ENCODE results near the gene RAD18. TPM values are rescaled to one million over a fixed set of nuclear protein-coding genes. Genes with fewer than 3 reads are reported as not detected.

The RAD18 gene
- total RNA-seq, 1 donor from 2014 or later: 24.0 TPM

DNA sequence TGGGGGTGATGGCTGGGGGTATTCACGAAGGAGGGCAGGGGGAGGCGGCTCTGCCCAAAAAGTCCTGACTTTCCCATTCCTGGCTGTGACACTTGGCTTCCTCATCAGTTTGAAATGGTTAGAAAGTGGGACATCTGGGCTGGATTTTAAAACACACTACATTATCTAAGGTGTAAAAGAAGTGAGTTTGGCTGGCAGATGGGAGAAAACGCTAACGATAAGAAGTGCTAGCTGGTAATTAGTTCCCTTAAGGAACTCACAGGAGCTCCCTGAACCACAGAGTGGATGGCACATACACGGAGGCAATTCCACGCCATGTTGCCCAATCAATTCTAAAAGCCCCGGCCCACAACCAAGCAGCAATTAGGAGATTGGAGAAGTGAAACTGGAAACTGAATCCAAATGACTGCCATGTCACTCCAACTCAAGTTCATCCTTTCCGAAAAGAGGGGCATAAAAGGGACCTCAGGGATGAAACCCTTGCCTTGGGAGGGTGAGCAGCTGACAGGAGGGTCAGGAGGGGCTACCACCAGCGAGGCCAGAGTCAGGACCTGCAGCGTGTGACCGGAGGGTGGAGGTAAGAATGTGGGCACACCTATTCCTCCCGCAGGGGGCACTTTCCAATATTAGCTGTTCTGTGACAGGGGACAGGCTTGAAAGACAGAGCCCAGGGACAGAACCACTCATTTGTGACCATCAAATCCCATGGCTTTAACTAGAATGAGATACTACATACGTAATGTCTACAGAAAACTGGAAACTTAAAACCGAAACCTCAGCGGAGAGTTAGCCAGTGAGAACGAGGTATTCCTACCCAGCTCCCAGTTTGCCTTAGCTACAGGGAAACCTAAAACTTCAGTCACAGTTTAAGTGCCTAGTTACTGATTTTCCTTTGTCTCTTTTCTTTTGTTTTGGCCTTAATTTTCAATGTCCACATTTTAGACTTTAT is 98.6 kb downstream of the RAD18 start:
- DNase-seq: no peak

GRCh38 chr3:8863891-8864290 is 99.4 kb downstream of the RAD18 start:
- DNase-seq: no peak

- no peak for DNase-seq
Measured at GRCh38 chr3:8857720-8858367, 105.4 kb downstream of the RAD18 start.

DNA sequence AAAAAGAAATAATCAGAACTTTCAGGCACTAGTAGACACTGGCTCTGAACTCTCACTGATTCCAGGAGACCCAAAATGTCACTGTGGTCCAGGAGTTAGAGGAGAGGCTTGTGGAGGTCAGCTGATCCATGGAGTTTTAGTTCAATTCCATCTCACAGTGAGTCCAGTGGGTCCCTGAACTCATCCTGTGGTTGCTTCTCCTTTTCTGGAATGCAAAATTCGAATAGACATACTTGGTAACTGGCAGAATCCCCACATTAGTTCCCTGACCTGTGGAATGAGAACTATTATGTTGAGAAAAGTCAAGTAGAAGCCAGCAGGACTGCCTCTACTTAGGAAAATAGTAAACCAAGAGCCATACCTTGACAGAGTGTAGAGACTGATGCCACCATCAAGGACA is 106.6 kb downstream of the RAD18 start:
- no peak for DNase-seq

DNA sequence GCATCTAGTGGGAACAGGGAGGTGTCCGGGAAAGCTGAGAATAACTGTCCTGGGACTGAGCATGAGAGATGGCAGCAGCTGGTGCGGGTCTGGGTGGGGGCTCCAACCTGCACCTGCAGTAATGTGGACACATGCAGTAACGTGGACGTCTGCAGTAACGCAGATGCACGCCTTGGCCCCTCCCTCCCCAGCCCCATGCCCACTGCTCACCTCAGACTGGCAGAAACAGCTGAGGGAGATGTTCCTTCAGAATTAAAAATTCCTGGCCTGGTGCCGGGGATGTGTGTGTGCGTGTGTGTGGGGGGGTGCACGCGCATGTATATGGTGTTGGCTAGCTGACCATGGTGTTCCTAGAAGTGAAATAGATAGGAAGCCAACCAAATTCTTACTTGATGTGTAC is 107.2 kb downstream of the RAD18 start:
- DNase-seq: no peak

GRCh38 chr3:8854656-8855055 is 108.6 kb downstream of the RAD18 start:
- no peak for DNase-seq

- DNase-seq: no peak
Measured at GRCh38 chr3:8853081-8853480, 110.2 kb downstream of the RAD18 start.

- DNase-seq: no peak
Measured at GRCh38 chr3:8852511-8852910, 110.8 kb downstream of the RAD18 start.

DNA sequence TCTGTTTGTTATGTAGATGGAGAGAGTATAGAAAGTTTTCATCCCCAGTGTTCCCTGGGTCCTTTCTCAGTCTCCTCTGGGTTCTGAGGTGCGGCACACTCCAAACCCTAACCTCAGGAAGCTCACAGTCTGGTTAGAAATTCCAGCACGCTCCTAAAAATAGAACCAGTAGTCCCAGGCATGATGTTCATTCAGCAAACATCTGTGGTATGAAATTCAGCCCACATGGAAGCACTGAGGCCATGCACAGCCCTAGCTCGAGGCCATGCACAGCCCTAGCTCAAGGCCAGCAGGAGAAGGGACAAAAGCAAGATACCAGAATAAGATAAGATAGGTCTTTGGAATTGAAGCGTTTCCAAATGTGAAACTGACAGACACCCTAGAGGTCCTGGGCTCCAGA is 111.6 kb downstream of the RAD18 start:
- DNase-seq: no peak

GRCh38 chr3:8848696-8849131 is 114.6 kb downstream of the RAD18 start:
- DNase-seq: no peak

DNA sequence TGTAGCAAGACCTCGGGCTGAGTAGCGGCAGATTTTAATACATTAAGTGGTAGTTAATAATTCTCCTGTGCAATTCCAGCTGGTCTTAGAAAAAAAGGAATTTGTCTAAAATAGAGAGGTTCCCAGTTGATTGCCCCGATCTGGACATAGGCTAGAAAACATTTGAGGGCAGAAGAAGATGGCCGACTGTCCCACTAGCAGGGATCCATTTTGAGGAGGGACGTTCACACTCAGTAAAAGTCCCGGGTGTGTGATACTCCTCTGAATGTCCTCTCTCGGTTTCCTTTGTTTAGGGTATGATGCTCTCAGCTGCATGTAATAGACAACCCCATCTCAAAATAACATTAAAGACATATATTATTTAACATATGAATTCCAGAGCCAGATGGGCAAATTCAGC is 116.0 kb downstream of the RAD18 start:
- DNase-seq: no peak

DNA sequence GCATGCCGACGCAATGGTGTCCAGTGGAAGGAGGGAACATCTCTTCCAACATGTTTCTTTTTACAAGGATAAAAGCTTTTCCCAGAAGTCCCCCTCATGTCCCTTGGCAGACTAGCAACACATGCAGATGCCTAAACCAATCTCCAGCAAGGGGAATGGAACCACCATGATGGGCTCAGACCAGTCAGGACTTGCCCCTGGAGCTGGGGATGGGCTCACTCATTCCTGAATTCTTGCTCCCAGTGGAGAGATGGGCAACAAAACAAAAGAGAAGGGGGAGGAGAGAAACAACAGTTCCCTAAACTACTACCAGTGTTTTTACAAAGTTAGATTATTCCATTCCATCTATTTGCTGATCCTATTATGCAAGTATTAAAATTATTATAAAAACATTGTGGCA is 117.1 kb downstream of the RAD18 start:
- DNase-seq: no peak

DNA sequence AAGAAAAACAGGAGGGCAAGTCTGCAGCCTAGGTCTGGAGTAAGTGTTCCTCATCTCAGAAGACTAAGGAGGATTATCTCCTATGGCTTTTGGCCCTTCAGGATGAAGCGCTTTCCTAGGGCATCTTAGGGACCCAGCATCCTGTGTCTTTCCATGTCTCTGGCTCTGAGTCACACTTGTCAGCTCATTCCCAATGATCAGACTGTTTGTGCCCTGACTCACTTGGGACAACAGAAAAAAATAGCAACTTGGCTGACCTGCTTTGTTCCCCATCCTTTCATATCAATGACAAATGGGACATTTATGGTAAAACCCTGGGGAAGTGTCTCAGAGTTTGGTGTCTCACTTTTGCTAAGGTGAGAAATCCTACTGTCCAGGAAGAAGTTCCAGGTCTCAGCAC is 117.6 kb downstream of the RAD18 start:
- DNase-seq: no peak

DNA sequence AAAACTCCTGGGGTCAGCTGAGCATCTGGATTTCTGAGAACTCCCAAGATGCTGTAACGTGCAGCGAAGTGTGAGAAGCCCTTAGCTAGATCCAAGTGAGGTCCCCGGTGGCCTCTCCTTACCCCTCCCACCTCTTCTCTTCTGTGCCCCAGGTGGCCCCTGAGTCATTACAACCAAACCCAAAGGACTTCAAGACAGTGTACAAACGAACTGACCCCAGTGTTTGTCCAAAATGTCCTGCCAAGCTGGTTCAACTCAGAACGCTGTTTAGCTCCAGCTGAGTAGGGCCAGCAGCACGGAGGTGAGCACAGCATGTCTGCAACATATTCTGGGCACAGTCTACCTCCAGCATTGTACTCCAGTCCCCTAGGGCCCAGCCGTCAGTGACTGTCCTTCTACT is 119.9 kb downstream of the RAD18 start:
- DNase-seq: no peak

DNA sequence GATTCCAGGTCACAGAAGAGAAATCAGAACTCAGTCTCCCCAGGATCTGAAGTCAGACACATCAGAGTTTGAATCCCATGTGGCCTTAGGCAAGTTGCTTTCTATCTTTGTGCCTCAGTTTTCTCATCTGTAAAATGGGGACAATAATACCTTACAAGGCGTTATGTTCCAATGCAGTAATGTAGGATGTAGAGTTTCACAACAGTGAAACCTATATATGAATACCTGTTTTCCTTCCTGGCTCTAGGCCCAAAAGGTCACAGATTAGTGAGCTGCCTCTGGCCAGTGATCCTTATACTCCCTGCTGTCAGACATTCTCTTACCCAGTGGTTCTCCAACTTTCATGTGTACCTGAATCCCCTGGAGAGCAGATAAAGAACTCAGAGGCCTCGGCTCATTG is 121.0 kb downstream of the RAD18 start:
- DNase-seq: no peak

- DNase-seq: no peak
Measured at GRCh38 chr3:8841472-8841871, 121.8 kb downstream of the RAD18 start.

DNA sequence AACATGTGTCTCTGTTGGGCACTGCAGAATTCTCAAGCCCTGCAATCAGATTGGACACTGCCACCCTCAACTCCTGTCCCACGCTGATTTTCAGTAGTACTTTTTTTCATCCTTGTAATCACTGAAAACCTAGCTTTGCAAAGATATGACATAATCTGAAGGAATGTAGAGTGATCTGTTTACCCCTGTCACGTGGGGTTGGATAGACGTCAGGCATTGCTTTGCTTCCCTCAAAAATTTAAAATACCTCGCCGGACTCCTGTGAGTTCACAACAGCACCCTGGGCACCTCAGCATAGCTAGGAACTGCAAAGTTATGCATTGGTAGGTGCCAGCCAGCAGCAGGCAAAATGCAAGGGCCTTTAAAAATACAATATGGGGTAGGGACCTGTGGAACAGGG is 122.7 kb downstream of the RAD18 start:
- no peak for DNase-seq

- DNase-seq: no peak
Measured at GRCh38 chr3:8839607-8840325, 123.5 kb downstream of the RAD18 start.

GRCh38 chr3:8838765-8839423 is 124.4 kb downstream of the RAD18 start:
- DNase-seq: no peak

DNA sequence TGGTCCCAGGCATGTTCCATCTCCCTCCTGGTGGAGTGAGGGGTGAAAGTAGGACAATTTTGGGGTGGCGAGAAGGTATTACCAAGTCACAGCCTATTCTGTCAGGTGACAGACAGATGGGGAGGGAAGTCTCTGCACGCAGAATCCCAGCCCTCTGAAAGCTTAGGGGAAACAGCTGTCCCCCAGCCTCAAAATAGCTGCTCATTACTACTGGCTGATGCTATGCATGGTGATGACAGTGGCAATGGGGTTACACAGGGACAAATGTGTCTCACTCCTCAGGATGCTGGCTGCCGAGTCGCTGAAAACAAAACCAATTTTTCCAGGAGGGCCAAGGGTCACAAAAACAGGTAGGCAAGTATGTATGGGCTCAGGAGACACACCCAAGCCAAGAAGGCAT is 125.0 kb downstream of the RAD18 start:
- DNase-seq: no peak

DNA sequence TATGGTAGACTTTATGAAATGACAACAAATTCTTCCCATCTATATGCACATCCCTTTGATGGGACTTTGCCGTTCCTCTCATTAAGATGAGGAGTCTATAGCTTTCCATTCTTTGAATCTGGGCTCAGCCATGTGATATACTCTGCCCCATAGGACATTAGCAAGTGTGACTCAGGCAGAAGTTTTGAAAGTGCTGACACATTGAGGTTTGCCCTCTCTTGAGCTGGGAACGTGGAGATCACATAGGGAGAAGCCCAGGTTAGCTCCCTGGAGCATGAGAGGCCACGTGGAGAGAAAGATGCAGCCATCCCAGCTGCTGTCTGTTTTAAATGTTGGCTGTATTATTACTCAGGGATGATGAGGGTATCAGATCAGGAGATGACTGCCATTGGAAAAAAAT is 126.1 kb downstream of the RAD18 start:
- DNase-seq: no peak

DNA sequence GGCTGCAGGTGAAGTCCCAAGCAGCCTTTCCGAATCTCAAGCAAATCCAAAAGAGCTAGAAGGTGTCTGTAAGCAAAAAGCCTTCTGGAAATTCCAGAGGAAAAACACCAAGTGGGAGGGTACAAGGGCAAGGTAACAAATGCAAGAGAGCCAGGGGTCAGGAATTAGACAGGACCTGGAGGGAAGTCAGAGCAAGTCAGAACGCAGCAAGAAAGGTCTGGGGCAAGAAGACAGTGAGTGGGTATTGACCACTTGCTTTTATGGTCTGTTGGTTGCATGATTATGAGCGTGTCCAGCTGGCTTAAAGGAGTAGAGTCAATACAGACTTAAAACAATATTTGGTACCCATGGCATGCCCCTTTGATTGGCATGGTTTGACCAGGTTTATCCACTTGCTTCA is 127.2 kb downstream of the RAD18 start:
- no peak for DNase-seq

GRCh38 chr3:8835385-8835784 is 127.9 kb downstream of the RAD18 start:
- no peak for DNase-seq

Data from occipital lobe (tissue), 2 donors.